SK-N-DZ (cell line): ENCODE data around the gene SMAD9.
"Not testable (repeated sequence)": the region's sequence is repeated elsewhere in the genome, so short reads cannot be mapped to it uniquely, and the experiment has no call there.

Experiments used
- DNase-seq: peaks from one replicate; pipeline ENCODE4 v3.0.0-alpha.2; 2015; ENCODE audit warnings: low spot score

The SMAD9 gene

DNA sequence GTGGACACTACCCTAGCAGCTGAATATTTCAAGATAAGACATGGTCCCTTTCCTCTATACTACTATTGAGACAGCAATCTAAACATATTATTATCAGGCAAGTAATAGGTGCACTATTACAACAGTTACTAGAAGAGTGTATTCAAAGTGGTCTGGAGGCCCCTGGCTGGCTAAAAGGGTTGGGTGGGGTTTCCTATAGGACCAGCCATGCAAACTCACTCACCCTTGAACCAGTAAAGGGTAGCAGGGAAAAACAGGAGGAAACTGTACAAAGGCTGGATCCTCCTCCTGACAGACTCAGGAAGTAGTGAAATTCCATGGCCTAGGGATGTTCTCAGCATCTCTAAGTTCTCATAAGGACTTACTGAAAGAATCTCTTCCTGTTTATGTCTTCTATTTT lies 7.7 kb downstream of the SMAD9 start:
- no peak for DNase-seq

DNA sequence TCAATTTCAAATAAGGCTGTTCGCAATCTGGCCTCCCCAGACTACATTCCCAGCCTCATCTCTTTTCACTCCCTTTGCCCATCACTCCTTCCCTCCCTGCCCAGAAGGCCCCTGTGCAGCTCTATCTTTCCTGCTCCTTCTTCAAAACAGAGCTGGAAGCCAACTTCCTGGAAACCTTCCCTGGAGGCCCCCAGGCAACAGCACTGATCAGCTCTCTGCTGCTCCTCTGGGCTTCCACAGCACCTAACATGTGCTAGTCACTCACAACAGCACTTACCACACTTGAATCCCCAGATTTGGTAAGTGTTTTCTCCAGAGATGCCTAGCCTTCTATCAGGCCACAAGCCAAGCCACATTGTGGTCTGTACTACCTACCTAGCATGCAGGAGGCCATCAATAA lies 9.5 kb downstream of the SMAD9 start:
- DNase-seq = no peak

DNA sequence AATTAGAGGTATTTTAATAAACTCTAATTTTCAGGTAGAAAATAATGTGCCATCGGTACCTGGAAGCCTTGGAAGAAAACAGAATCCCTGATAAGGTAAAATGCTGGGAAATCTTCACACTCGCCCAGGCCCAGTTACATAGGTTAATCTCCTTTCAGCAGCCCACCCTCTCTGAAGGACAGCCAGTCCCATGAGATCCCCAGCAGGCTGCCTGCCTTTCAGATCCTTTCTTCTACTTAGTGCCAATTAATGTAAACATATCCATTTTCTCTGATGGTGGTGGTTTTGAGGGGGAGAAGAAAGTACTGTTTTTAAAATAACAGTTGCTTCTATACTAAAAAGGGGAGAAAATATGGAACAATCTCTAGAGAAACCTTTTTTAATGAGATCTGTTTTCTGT lies 12.2 kb downstream of the SMAD9 start:
- no peak for DNase-seq

DNA sequence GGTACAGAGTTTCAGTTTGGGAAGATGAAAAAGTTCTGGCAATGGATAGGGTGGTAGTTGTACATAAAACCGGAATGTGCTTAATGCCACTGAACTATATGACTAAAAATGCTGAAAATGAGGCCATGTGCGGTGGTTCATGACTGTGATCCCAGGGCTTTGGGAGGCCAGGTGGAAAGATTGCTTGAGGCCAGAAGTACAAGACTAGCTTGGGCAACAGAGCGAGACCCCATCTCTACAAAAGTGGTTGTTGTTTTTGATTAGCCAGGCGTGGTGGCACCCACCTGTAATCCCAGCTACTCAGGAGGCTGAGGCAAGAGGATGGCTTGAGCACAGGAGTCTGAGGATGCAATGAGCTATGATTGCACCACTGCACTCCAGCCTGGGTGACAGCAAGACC lies 12.8 kb downstream of the SMAD9 start:
- no peak for DNase-seq

DNA sequence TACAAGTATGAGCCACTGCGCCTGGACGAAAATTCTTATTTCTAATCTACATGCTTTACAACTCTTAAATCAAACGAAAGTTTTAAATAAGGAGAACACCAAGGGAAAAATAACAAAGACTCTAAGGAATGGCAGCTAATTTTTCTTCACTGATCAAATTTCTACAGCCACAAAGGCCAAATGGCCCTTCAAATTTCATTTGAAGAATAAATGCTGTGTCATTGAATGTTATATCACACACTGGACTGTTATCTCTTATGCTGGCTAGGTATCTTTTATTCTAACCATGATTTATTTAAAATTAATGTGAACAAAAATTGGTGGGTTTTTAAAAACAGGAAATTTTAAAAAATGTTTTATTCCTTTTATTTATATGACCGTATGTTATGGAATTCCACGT lies 14.1 kb downstream of the SMAD9 start:
- no peak for DNase-seq

DNA sequence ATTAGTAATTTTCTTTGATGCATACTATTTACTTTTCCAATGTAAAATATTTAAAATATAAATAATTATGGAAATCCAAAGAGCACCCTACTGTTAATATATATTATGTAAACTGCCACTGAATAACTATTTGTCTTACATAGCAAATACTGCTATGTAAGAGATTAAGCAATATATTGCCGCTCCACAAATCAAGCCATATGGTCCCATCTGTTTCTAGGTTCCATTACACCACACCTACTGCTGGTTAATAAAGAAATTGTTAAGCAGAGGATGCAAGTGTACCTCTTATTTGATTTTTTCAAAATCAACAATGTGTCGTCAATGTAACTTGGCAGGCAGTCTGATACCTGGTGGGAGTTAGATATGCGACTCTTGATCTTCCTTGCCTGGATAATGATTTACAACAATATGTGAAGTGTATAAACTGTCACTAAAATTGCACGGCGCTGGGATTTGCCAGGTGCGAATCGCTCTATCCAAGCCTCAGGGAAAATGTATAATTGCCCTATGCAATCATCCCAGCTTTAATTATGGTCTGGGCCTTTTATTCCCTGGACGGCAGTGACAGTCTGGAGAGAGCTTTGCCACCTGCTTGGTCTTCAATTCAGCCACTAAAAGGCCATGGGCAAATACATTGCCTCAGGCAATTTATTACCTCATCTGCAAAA lies 16.0 kb downstream of the SMAD9 start:
- no peak for DNase-seq

DNA sequence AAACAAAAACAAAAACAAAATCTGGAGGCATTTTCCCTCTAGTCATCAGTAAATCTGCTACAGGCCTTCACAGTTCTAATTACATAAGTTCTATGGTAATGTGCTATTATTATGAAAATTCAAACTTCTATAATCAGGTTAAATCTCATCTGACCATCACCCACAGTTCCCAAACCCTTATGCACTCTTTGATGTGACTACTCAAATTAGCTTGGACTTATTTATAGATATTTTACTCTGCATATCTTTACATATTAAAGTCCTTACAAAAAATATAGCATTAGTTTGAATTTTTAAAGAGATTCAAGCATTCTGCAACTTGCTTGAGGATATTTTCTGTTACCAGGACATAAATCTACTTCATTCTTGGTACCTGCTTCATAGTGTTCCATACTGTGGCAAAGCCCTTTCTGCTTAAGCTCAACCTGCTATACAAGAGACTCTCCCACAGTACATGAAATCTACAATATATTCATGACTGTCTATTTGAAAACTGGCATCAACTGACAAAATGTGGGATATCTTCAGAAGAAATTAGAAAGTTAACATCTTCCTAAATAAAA lies 22.9 kb downstream of the SMAD9 start:
- DNase-seq = no peak

DNA sequence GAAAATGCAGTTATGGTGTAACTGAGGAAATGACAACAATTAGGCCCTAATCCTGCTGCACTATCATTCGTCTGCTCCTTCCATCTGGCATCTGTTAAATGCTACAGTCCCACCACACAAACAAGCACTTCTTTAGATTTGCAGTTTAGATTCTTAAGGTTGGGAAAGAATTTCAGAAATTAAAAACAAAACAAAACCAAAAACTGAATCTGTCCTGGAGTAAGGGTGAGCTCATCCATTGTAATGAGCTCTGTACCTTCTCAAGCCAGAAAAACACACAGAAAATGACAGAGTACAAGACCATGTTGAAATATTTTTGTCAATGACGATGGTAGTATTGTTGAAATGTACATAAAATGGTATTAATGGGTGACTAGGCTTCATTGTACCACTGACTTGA lies 28.3 kb downstream of the SMAD9 start:
- no peak for DNase-seq

DNA sequence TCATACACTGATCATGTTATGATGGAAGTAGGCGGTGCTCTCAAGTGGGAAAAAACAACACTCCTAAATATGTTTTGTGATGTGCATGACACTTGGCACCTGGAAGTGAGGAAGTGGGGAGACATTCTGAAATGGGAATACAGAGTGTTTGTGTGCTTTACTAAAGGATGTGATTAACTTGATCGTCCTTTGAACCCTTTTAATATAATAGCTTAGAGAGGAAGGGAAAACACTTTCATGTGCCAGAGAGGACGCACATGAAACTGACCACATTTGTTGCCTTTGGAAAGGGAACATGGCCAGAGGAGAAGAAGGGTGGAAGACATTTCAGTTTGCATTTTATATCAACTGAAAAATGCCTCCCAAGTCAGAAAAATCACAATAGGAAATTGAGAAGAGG lies 31.4 kb downstream of the SMAD9 start:
- no peak for DNase-seq

DNA sequence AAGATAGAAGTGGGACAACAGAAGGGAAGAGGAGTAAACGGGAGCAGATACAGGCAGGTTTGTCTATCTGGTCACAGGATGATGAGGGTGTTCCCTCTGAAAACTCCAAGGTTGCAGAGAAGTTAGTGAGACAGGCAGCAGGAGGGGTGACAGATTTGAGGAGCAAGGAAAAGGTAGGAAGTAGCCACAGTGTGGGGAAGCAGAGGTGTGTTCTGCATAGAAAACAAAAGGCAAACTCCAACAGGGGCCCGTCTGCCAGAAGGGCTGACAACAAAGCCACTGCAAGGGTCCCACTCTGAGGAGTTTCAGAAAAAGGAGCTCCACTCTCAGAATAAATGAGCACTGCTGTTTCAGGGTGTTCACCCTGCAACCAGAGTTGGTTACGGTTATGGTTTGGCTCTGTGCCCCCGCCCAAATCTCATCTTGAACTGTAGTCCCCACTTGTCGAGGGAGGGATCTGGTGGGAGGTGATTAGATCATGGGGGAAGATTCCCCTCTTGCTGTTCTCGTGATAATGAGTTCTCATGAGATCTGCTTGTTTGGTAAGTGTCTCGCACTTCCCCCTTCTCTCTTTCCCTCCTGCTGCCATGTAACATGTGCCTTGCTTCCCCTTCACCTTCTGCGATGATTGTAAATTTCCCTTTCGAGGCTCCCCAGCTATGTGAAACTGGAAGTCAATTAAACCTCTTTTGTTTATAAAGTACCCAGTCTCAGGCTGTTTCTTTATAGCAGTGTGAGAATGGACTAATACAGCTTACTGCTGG lies 32.1 kb downstream of the SMAD9 start:
- DNase-seq = peak; percentile 26

DNA sequence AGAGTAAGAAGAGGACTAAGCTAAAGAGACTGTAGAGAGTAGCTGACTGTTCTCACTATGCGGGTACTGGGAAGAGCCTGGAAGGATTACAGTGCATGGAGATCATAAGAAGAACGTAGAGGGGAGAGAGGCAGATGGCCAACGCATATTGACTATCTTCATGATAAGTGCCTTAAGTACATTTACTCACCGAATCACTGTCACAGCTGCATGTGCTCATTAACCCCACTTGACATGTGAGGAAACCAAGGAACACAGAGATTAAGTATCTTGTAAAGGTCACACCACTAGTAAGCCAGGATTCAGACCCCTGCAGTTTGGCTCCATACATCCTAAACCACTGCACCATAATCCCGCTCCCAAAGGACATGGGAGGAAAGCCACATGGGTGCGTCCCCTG lies 34.1 kb downstream of the SMAD9 start:
- peak; percentile 91 for DNase-seq

DNA sequence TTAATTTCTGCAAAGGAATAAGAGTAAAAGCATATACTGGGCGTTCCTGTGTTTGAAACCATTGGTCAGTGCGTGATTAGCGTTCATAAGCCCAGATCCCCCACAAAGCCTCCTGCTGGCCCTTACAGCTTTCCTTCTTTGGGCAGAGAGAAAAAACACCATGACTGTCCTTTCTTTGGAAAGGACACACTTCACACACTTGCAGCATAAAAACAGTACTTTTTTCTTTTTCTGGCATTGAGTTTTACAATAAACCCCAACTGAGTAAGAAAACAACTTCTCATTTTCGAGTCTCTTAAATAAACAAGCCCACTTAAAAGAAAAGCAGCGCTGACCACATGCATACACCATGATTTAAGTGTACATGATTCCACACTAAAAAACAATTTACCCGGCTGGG lies 35.8 kb downstream of the SMAD9 start:
- no peak for DNase-seq

DNA sequence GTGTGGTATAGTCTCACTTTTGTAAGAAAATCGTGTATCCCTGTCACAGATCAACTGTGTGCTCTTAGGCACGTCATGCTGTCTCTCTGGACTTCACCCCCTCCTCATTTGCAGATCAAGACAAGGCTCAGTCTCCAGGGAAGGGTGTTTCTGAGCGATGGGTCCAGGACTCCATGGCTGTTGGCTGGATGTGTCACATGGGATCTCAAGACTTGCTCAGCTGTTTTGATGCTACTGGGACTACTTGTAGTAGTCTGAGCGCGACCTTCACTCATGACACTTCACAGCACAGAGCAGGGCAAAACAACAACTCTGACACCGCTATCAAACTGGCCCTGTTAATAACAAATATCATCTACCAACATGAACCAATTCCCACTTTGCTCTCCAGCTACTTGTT lies 36.2 kb downstream of the SMAD9 start:
- DNase-seq = no peak

DNA sequence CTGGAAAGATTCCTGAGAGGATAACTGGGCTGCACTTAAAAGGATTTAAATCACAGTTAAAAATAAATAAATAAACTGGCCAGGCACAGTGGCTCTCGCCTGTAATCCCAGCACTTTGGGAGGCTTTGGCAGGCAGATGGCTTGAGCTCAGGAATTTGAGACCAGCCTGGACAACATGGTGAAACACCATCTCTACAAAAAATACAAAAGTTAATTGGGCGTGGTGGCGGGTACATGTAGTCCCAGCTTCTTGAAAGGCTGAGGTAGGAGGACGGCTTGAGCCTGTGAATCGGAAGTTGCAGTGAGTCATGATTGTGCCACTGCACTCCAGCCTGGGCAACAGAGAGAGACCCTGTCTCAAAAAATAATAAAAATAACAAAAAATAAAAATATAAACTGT lies 36.6 kb downstream of the SMAD9 start:
- not testable (repeated sequence) for DNase-seq

DNA sequence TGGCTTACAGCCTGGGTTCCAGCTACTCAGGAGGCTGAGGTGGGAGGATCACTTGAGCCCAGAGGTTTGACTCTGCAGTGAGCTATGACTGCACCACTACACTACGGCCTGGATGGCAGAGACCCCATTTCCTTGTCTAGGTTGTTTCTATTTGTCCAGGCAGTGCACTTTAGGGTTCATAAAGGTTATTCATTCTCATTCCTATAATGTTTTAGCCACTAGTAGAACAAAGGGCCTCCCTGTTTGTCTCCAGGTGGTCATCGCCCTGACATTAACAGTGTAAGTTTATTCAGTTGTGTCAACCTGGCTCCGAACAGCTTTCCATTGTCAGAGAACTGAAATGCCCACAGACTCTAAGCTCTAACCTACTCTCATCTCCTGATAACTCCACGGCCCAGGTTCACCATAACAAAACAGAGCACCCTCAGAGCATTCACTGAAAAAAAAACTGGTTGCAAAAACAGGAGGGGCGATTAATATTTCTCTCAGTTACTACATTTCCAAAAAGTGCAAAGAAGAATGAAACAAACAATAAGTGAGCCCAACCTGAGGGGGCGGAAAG lies 37.1 kb downstream of the SMAD9 start:
- DNase-seq = no peak

DNA sequence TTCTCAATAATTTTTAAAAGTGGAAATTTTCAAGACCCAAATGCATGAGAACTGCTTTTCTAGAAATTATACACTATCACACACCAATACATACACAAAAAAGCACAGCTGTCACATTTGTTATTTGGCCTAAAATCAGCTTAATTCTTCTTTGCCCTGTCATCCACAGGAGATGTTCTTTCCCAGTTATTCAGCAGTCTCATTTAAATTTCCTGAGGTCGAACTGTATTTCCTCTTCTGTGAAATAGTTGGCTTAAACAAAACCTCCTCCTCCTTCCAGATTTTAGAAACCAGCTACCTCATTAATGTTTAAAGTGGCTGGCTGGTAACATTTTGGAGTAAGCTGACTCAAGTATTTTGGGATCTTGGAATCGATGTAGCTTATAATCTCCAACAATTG lies 39.1 kb downstream of the SMAD9 start:
- DNase-seq = no peak

DNA sequence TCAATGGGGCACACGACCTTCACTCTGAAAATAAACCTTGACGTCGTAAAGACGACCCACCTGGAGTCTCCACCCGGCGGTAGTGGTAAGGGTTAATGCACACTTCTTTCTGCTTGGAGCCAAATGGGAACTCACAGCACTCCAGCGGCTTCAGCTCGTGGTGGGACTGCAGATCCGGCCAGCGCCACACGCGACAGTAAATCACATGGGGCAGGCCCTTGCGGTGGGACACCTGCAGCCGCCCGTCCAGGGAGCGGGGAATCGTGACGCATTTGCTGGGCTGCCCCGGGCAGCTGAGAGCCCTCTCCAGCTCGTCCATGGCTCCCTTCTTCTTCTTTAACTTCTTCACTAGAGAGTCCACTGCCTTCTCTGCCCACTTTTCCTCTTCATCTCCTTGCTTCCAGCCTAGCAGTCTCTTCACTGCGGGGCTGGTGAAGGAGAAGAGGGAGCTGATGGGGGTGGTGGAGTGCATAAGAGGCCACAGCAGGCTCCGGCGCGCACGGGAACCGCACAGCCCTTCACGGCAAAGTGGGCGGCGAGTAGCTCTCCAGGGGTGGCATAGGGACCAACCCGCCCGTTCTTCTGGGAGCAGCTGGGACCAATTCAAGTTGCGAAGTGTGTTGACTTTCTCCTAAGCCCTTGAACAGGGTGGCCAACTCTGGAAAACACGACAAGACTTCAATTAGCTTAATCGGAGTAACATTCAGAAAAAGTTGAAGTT lies 40.7 kb downstream of the SMAD9 start:
- DNase-seq = no peak

DNA sequence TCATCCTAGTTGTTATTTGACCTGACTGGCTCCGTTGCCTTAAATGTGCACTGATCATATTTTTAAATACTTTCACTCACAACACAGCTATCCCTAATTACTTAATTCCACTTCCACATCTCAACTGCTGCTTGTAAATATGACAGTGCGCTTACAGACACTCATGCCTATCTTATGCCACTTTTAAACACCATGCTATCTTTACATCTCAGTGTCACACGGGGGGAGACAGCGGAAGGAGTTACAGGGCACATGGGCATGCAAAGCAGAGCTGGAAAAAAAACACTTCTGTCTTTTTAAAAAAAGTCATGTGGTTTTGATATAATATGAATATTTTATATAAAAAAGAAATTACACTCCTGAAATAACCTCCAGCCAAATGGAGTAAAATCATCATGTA lies 44.1 kb downstream of the SMAD9 start:
- DNase-seq = no peak

DNA sequence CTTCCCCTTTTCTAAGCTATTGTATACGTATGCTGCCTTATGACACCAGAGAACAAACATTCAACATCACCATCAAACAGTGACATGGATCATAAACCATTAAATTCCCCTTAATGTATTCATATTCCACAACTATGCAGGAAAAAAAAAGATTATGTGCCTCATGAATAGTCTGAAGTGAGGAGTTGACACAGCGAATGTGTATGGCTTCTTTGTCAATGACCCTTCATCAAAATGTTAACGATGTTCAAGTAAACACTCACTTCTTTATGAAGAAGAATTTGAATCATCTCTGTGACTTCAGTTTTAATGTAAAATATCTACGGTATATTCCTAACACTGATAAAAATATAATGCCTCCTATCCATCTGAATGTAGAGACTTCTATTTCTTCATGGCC lies 44.6 kb downstream of the SMAD9 start:
- DNase-seq = no peak

DNA sequence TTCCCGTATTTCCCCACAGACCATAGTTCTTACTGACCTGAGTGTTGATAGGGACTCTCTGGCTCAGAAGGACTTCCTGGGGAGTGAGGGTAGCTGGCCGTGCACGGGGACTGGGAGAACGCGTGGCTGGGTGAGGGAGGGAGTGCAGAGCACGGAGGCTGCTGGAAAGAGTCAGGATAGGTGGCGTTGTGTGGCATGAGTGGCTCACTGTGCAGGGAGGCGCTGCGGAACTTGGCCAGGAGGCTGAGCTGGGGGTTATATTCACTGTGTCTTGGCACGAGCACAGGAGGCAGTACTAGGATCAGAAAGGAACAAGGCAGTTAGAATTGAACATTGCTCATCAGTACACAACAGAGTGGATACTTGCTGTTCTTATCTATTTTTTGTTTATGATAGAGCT lies 47.4 kb downstream of the SMAD9 start:
- no peak for DNase-seq

DNA sequence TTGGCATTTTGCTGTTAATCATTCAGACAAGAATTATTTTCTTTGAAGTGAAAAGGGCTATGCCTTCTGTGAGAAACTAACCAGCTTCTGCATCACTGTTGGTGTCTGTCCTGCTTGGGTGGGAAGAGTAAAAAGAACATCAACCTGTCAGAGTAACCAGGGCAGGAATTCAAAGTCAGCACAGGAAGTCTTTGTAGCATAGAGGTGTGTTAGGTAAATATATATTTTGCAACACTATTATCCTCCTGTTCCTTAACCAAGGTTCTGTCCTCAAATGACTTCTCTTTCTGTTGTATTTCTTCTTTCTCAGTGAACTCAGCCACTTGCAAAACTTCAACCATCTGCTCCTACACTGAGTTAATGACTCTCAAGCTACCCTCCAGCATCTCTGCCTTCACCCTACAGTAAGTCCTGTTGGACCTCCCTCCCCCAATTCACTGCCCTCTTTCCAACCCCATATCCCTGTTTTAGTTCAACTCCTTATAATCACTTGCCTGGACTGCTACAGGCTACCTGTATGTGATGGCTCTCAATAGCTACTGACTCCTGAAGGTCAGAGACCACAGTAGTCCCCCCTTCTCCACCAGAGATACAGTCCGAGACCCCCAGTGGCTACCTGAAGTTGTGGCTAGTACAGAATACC lies 49.9 kb downstream of the SMAD9 start:
- no peak for DNase-seq

DNA sequence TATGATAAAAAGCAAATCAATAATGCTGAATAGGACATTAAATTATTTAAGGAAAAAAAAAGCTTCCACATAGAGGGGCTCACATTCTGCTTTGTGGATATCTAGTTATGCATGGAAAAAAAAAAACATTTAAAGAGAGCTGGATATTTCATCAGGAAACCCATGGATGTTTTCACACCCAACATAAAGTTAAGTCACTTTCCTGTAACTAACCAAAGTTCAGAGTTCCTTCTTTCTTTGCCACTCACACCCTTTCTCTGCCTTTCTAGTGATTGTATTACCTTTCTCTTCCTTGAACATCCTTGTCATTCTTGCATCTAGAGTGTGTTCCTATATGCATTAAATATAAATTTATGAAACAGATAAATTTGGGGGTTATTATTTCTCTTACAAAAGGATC lies 53.8 kb downstream of the SMAD9 start:
- DNase-seq = no peak
